HL-60 (cell line): ENCODE measurements around the gene PITX2.

ENCODE experiments used
- DNase-seq, 2 experiments: peaks; one replicate each; pipeline ENCODE4 v3.0.0-alpha.2; 2010 to 2020; ENCODE audit warnings: low read depth in 1 of 2, low spot score in 1 of 2
- H3K27ac ChIP-seq: fragments of 250-450 bp; sonication (Bioruptor Pico); replicated peaks from 2 replicates; pipeline ENCODE4 v1.5.1; 2020; ENCODE audit warnings: mild to moderate bottlenecking, moderate library complexity
- H3K27me3 ChIP-seq: fragments of 250-450 bp; sonication (Bioruptor Pico); 2 replicates; pipeline ENCODE4 v1.5.1; 2021; ENCODE audit warnings: mild to moderate bottlenecking, moderate library complexity; ENCODE audit not compliant: insufficient read depth, poor library complexity, severe bottlenecking
- H3K4me3 ChIP-seq: replicated peaks from 2 replicates; pipeline ENCODE4 v1.5.1; 2011; ENCODE audit warnings: mild to moderate bottlenecking, control low read depth, low read length; ENCODE audit not compliant: insufficient read depth
- GABPA ChIP-seq: IDR thresholded peaks from 2 replicates; pipeline ENCODE4 v1.6.1; 2012; ENCODE audit warnings: low read depth
- POLR2AphosphoS5 ChIP-seq: IDR thresholded peaks from 2 replicates; pipeline ENCODE4 v1.6.1; 2012; ENCODE audit warnings: low read depth
- SPI1 ChIP-seq: IDR thresholded peaks from 2 replicates; pipeline ENCODE4 v1.6.1; 2012; ENCODE audit warnings: low read depth, mild to moderate bottlenecking, borderline replicate concordance
- TF ChIP-seq, protein P1 (sequence below): IDR thresholded peaks from 2 replicates; pipeline ENCODE4 v1.6.1; 2012; ENCODE audit warnings: low read depth; ENCODE audit not compliant: insufficient replicate concordance
- TF ChIP-seq, protein P2 (sequence below): IDR thresholded peaks from one replicate; pipeline ENCODE4 v1.5.1; 2011; ENCODE audit warnings: low read length, control low read depth, inconsistent platforms; ENCODE audit not compliant: insufficient read depth

Gene PITX2

DNA sequence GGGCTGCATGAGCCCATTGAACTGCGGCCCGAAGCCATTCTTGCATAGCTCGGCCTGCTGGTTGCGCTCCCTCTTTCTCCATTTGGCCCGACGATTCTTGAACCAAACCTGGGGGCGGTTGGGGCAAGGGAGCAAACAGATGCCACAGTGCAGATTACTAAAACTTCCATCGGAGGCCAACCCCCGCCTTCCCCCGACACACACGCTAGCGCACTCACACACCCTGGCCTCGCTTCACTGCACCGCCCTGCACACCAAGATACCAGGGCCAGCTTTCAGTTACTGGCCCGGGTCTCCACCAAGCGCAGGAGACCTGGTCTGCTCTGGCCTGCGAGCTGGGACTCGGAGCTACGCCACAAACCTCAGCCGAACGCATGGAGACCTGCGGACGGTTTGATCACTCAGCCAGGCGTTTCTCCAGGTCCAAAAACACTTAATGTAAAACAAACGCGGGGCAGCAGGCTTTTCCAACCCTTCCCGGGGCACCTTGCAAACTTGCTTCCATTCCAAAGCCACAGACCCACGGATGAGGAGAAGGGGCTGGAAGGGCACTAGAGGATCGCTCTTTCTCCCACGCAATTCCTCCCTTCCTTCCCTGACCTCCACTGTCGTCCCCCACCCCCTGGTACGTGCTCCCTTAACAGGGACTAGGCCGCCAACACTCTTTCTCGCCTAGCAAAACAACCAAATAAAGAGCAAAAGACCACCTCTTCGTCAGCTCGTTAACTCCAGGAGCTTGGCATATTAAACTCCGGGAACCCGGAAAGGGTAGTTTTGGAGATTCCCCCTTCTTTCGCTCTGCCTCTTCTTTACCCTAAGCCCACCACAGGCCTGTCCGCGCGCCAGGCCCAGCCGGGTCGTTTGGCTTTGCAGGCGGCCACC is 4.1 kb downstream of the PITX2 start:
- Histone ChIP-seq H3K27me3 (peaks cover 92% of the 10 kb centered on the region), H3K27ac (no peak overlapping the region), H3K4me3 (no peak overlapping the region)
- TF ChIP-seq POLR2AphosphoS5: no peak
- TF ChIP-seq SPI1: no peak
- TF ChIP-seq, protein P1, sequence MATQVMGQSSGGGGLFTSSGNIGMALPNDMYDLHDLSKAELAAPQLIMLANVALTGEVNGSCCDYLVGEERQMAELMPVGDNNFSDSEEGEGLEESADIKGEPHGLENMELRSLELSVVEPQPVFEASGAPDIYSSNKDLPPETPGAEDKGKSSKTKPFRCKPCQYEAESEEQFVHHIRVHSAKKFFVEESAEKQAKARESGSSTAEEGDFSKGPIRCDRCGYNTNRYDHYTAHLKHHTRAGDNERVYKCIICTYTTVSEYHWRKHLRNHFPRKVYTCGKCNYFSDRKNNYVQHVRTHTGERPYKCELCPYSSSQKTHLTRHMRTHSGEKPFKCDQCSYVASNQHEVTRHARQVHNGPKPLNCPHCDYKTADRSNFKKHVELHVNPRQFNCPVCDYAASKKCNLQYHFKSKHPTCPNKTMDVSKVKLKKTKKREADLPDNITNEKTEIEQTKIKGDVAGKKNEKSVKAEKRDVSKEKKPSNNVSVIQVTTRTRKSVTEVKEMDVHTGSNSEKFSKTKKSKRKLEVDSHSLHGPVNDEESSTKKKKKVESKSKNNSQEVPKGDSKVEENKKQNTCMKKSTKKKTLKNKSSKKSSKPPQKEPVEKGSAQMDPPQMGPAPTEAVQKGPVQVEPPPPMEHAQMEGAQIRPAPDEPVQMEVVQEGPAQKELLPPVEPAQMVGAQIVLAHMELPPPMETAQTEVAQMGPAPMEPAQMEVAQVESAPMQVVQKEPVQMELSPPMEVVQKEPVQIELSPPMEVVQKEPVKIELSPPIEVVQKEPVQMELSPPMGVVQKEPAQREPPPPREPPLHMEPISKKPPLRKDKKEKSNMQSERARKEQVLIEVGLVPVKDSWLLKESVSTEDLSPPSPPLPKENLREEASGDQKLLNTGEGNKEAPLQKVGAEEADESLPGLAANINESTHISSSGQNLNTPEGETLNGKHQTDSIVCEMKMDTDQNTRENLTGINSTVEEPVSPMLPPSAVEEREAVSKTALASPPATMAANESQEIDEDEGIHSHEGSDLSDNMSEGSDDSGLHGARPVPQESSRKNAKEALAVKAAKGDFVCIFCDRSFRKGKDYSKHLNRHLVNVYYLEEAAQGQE: no peak
- TF ChIP-seq, protein P2, sequence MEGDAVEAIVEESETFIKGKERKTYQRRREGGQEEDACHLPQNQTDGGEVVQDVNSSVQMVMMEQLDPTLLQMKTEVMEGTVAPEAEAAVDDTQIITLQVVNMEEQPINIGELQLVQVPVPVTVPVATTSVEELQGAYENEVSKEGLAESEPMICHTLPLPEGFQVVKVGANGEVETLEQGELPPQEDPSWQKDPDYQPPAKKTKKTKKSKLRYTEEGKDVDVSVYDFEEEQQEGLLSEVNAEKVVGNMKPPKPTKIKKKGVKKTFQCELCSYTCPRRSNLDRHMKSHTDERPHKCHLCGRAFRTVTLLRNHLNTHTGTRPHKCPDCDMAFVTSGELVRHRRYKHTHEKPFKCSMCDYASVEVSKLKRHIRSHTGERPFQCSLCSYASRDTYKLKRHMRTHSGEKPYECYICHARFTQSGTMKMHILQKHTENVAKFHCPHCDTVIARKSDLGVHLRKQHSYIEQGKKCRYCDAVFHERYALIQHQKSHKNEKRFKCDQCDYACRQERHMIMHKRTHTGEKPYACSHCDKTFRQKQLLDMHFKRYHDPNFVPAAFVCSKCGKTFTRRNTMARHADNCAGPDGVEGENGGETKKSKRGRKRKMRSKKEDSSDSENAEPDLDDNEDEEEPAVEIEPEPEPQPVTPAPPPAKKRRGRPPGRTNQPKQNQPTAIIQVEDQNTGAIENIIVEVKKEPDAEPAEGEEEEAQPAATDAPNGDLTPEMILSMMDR: no peak
- no peak for TF ChIP-seq GABPA
- DNase-seq: no peak

DNA sequence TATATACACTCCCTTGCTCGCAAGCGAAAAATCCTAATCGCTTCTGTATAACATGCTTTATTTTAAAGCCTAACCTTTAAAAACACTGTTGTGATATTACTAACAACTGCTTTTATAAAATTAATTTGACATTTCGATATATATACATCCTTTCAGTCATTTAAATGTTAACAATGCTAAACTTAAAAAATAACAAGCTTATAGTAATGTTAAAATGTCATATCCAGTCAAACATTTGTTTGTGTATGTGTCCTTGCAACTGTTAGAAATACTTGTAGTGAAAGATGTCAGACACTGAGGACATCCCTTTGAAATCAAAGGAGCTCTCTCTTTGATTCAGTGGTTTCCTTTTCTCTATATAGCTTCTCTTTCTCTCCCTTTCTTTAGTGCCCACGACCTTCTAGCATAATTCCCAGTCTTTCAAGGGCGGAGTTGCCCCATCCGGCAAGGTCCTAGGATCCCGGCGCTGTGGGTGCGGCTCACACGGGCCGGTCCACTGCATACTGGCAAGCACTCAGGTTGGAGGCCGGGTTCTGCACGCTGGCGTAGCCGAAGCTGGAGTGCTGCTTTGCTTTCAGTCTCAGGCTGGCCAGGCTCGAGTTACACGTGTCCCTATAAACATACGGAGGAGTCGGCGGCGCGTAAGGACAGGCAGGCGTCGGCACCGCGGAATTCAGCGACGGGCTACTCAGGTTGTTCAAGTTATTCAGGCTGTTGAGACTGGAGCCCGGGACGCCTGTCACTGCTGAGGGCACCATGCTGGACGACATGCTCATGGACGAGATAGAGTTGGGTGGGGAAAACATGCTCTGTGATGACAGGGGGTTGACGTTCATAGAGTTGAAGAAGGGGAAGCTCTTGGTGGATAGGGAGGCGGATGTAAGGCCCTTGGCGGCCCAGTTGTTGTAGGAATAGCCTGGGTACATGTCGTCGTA is 5.0 kb downstream of the PITX2 start:
- TF ChIP-seq POLR2AphosphoS5: no peak
- TF ChIP-seq SPI1: no peak
- TF ChIP-seq GABPA: no peak
- H3K4me3 ChIP-seq: no peak overlapping the region
- H3K27ac ChIP-seq: no peak overlapping the region
- peaks cover 88% of the 10 kb centered on the region for H3K27me3 ChIP-seq
- DNase-seq: no peak

DNA sequence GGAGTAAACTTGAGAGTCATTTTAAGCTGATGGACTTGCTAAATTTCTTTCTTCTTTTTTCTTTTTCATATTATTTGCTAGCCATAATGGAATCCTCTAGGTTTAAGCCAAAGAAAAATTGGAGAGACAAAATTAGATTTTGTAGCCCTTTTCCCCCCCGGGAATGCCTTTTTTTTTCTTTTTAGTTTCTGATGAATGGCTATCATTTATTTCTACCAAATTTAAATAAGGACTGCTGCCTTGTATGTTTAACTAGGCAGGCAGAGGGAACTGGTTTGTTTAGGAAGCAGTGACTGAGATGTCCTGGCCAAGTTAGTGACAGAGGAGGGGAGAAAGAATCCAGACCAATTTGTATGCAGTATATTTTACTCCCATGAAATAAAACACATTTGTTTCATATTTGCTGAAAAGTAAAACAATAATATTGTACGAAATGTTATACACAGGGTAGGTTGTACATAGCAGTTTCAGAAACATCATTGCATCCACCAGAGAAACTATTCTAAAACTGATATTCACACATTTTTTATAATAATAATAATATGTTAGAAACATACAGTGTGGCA is 5.7 kb downstream of the PITX2 start:
- peaks cover 87% of the 10 kb centered on the region for H3K27me3 ChIP-seq
- no peak overlapping the region for H3K27ac ChIP-seq
- TF ChIP-seq, protein P2: no peak
- TF ChIP-seq SPI1 (no peak), POLR2AphosphoS5 (no peak), GABPA (no peak)
- TF ChIP-seq, protein P1: no peak
- DNase-seq: no peak
- H3K4me3 ChIP-seq: no peak overlapping the region
